ENCODE data around the gene DAAM1.

The DAAM1 gene

DNA sequence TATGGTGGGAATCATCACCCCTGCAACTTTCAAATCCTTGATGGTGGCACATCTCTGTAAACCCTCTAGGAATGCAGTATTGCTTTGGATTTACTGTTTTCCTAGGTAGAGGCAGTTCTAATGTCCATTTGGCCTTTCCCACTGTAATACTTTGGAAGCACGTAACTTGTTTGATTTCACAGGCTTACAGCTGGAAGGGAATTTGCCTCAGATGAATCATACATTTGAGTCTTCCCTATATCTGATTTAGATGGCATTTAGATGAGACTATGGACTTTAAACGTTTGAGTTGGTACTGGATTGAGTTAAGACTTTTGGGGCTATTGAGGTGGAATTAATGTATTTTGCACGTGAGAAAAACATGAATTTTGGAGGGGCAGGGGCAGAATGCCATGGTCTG is 35.9 kb downstream of the DAAM1 start:
- DNase-seq: no peak

DNA sequence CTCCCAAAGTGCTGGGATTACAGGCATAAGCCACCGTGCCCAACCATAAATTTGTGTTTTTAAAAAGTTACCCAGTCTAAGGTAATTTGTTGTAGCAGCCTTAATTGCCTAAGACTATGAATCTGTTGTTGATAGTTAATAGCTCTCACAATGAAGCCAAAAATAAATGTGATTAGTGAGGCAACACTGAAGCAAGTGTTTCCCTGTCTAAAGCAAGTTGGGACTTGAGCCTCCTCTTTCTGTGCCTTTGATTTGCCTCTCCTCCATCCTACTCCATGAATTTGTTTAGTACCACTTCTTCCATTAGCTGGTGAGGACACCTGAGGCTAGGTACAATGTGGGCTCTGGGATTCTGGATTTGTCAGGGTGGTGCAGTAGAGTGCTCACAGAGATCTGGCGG is 36.8 kb downstream of the DAAM1 start:
- no peak for DNase-seq

DNA sequence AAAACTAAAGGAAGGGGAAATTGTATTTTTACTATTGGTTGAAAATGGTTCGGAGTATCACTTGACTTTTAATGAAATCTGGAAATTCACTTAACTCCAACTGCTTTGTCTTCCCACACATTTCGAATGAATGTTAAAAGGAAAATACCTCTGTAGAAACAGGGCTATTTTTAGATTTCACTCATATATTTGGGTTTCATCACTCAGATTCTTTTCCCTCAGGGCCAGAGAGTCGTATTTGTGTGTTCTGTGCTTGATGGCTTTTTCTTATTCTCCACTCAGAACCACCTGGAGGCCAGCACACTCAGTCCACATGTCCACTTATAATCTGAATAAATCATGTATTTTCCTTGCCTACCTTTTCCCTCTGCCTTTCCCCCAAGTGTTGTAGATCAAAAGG is 40.0 kb downstream of the DAAM1 start:
- no peak for DNase-seq

DNA sequence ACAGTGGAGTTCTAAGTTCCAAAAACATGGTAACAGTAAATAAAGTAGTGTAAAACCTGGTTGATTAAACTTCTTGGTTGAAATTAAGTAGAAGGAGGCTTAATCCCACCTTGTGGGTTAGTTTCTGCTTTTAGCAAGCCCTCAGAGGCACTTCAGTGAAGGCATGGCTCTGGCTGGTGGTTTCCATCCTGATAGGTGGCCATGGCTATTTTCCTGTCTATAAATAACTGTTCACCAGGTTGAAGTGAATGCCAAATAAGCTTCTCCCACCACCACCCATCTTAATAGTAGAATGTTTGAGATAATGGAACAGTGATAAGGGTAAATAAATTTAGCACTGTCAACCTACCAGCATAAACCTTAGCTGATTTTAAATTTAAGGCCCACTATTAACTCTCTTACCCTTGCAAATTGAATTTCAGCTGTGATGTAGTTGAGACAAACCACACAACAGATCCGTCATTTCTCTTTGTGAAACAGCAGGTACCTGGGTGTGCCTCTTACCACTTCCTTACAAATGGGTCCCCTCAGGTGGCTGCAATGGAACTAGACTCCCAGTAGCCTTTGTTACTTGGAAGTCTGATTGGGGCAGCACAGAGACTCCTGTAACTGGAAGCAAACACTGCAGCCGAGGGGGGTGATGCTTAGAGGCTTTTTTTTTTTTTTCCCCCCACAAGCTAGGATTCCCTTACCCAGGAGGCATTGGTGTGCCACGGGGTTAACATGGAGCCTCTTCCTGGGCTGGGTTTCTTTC is 41.4 kb downstream of the DAAM1 start:
- DNase-seq: no peak

DNA sequence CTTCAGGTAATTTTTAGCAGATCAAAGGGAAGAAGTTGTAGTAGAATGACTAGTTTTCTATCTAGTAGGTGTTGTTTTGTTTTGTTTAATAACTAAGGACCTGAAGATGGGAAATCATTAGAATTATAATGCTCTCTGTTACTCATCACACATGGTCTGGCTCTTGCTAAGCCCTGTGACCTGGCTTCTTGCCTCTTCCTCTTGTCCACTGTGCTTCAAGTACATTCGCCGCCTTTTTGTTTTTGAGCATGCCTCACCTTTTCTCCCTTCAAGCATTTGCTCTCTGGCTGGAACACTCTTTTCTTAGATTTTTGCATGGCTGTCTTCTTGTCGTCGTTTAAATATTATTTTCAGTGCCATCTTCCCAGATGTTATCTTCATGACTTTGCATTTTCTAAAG is 47.7 kb downstream of the DAAM1 start:
- no peak for DNase-seq

DNA sequence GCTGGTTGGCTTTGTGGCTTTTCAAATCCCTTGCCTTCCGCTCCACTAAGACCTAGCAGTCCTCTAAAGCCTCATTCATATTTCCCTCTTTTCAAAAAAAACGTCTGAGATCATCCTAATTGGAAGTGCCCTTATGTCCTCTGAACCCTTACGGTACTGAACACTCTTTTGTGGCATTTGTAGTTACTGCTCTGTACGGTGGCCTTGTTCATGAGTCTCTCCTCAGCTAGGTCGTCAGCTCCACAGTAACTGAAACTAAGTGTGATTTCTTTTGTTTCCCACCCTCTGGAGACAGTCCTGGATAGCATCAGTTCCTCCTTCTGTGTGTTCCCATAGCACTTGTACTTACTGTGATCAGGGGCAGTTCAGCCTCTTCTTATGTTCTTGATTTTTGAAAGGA is 49.7 kb downstream of the DAAM1 start:
- no peak for DNase-seq

DNA sequence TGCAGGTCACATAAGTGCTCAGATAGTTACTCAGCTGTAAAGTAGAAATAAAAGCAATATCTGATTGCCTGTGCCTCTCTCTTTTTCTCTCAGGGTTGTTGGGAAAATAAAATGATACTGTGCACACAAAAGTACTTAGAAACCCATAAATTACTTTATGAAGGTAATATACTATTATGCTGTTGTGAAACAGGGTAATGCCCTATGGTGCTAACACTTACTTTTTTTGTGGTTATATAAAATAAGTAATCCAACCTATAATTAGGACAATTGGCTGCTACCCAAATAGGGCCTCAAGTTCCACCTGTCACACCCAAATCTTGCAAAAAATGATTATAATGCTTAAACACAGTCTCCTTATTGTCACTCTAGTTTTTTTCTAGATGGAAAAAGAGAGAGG is 50.6 kb downstream of the DAAM1 start:
- DNase-seq: no peak

DNA sequence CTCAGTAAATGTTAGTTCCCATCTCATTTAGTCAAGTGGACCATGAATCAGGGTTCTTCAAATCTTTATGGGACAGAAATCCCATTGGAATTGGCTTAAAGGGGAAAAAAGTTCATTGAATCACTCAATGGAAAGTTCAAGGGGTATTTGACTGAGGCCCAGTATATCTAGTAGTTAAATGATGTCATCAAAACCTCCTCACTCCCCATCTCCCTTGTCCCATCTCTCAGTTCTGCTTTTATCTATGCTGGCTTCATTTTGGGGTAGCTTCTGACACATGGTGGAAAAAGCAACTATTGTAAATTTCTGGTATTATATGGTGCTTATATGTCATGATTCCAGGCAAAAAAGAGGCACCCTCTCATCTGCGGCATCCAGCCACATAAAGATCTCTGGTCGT is 51.9 kb downstream of the DAAM1 start:
- no peak for DNase-seq

DNA sequence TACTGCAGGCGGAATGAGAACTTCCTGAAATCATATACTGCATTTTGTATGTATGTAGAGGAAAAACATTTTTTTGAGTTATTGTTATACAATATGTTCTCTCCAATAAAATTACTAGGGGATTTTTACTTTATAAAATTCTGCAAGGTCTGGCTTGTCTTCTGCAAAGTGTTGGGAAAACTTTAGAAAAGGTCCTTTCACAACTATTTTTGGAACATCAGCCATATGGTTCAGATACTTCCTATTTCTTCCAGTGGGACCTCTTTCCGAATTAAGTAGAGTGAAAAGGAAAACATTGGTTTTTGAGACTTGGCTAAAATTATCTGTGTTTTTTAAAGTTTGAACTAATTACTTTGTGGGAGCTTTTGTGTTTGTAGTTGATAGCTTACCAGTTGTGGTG is 52.7 kb downstream of the DAAM1 start:
- DNase-seq: peak; percentile 3 to 17

DNA sequence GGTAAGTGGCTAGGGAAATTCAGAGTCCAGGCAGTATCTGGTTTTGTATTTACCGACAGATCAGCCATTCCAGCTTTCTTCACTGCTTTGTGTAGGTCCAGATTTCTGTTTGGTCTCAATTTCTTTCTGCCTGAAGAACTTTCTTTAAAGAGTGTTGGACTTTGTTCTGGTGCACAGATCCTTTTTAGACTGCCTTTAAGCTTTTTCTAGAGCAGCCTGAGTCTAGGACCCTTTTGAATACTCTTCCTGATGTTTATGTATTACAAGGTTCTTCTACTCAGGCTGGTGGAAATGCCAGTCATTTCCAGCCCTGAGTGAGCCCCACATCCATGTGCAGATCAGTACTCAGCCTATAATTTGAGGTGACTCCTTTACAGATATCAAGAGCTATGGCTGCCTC is 54.7 kb downstream of the DAAM1 start:
- no peak for DNase-seq

DNA sequence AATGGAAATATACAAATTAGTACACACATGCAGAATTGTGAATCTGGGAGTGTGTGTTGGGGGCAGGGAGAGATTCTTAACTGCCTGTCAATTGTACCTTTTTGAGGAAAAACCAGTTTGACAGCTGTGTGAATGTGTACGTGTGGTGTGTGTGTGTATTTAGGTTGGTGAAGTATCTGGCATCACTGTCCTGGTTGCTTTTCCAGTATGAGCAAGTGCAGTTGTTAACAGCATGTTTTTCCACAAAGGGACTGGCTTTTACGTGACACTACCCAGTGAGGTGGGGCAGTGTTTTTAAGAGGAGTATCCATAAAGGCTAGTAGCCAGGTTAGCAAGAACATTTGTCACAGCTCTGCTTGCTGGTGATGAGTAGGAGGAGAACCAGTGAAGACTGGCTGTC is 56.1 kb downstream of the DAAM1 start:
- no peak for DNase-seq

DNA sequence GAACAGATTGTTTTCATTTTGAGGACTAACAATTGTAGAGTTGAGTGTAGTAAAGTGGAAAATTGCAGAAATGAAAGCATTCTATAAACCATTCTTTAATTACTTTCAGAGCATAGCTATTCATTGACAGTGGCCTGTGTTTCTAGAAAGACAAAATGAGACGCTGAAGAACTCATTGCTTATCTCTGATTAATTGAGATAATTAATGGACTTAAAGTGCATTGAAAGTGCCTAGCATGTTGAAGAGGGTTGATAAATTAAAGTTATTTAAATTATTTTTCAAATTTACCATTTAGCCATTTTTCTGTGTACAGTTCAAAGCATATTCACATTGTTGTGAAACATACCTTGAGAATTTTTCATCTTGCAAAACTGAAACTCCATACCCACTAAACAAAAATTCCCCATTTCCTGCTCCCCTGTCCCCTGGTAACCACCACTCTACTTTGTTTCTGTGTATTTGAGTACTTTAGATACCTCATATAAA is 57.4 kb downstream of the DAAM1 start:
- no peak for DNase-seq

DNA sequence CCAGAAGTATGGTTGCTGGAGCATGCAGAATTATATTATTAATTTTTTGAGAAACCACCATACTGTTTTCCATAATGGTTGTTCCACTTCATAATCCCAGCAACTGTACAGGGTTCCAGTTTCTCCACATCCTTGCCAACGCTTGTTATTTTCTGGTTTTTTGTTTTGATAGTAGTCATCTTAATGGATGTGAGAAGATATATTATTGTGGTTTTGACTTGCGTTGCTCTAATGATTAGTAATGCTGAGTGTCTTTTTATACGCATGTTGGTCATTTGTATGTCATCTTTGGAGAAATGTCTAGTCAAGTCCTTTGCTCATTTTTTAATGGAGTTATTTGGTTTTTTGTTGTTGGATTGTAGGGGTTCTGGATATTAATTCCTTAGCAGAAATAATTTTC is 58.1 kb downstream of the DAAM1 start:
- DNase-seq: no peak

DNA sequence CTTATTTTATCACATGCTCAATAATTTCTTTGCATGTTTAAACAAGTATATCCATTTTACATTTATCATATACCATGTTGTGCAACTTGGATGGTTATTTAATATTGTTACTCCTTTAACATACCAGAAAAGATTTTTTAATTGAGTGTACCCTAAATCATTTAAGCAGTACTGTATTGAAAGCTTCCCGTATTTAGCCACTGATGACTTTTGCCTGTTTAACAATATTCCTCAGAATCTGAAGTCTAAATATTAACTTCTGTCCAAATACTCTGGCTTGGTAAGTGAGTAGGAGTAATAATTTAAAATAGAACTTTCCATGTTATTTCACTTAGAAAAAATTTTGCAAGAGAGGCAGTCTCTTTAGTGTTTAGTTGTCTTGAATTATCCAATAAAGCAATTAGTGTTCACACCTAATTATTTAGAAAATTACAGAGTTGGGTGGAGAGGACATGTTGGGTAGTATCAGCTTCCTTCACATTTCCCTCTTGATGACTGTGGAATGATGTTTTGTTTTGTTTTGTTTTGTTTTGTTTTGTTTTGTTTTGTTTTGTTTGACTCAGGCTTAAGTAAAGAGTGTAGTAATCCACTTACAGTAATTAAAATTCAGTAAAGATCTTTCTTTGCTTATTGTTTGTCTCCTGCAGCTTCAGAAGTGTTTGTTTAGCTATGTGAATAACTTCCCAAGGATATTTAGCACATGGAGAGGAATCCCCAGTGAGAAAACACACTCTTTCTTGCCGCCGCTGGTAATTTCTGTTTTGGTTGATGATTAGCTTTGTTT is 59.5 kb downstream of the DAAM1 start:
- DNase-seq: no peak

DNA sequence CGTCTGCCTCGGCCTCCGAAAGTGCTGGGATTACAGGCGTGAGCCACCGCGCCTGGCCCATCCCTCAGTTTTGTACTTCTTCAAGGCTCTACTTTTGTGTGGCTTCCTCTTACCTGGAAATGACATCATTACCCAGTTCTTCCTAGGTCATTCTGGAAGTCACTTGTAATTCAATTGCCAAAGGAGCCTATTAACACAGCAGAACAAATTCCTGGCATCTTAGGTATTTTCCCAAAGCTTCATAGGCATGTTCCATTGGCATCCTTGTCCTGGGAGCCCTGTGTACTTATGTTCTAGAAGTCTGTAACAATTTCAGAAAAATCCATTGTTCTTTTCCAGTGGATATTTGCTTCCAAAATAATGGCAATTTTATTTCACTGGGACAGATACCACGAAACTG is 60.6 kb downstream of the DAAM1 start:
- no peak for DNase-seq

DNA sequence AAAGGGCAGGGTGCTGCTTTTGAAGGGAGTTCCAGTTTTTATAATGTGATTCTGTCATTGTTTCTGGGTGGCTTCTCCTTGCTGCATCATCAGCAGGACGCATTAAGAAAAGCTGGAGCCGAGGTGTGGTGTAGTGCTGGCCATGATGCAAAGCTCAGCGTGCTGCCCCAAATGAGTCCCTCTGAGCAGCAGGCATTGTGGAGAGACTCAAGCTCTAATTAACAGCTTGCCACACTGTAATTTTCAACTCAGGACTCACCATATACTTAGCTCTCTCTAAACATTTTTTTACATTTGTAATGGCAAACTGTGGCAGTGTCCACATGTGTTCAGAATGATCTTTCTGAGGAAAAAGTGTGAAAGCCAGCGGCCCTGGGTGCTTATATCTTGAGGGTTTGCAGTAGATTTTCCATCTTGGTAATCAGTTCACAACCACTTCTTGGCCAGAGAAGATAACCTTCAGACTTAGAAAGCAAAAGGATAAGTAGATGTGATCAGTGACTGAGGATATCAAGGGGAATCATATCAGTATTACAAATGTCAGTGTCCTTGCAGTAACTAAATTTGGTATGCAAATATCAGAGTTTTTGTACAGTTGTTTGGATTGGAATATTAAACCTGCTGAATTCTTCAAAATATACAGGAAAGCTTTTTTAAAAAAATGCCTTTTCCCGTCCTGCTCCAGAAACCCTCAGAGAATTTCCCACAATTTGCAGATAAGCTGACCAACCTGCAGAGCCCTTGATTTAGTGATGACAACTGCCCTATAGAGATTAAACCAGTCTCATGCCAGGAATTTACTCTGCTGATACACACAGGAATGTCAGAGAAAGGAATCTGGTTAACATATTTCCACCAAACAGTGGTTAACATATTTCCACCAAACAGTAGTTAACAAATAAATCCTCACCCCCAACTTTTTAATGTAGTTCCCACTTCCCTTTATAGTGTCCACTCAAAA is 63.6 kb downstream of the DAAM1 start:
- no peak for DNase-seq

DNA sequence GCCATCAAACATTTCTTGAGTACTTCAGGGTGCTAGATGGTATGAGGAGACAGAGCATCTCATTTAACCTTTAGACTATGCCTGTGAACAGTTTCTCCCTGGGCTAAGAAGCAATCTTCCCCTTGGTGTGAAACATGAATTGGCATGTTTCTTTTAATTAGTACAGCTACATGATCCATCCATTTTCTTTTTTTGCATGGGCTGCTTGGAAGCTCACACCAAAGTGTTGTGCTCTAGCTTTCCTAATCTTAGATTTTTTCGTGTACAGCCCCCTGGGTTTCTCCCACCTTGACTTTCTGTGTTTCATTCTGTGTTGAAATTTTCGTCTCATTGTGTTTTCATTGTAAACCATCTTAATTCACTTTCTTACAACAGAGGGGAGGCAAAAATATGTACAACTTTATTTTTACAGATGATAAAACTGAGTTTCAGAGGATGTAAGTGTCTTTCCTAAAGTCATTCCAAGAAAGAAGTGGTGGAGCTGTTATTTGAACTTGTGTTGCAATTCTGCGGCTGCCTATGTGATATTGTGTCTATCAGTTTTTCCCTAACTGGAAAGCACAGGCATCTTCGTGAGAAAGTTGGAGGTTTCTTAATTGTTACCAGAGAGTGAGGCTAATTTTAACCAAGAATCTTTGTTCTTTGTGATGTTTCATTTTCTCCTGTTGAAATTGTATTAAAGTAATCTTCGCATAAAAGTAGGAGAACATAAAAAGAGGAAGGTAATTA is 64.5 kb downstream of the DAAM1 start:
- no peak for DNase-seq

DNA sequence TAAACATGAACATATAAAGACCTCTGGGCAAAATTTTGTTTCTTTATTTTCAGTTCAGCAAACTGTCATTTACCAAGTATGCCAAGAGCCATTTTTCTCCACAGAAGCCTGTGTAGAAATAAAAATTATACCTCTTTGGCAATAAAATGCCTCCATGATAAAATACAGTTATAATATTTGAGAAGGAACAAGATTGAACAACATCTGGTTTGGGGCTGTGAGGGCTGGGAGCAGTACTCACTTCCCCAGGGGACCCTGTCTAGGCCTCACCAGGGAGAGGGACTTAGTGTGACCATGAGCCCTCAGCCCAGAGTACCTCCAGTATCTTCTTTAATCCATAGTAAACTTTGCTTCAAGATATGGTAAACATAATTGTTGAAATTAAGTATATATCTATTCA is 65.1 kb downstream of the DAAM1 start:
- no peak for DNase-seq

DNA sequence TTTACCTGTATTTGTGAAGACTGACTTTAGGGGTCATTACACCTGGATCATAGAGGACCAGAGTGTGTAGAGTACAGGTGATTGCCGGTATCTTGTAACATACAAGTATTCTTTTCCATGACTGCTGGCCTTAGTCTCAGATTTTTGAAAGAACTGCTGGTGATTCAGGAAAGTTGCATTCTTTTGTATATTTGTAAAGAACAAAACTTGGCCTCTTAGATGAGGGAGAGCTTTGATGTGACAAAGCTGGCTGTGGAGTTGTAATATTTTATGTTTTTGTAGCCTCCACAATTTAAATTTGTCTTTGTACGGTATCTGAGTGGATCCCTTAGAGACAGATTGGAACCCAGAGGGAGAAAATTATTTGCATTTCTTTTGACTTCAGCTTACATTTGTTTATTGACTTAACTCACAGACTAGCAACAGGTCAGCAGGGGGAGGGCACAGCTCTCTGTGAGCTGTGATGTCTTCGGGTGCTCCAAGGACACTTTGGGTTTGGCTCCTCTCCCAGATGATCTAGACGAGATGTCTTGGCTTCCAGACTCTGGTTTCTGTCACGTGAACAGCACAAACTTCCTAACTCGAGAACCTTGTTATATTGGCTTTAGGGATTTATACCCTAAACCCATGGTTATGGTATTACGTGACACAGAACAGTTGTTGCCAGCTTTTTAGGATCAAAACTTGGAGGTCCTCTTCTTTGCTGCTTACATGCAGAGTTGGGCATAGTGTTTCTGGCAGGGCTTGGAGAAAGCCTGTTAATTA is 65.9 kb downstream of the DAAM1 start:
- DNase-seq: no peak

DNA sequence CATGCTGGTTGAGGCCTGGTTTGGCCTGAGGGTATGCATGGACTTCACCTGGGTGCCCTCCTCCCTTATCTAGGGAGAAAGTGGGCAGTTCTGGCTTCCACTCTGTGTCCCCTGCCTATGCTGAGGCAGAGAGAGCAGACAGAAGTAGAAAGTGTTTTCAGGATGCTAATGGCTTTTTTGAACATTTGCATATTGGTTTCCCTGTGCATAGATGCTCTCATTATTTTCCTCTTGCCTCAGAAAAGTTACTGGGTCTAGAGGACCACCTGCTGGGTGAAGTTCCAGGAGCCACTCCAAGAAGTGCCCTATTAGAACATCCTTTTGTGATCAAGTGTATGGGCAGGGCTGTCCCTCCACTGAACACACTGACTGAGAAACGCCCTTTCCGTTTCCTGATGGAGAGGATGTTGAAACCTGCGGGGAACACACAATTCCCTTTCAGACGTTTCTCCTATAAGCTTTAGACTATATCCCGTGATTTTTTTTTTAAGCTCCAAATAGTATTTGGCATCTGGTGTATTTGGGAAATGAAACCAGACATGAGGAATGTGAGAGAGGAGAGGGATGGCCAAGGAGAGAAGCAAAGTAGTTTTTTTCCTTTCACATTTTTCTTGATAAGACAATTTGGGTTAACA is 66.6 kb downstream of the DAAM1 start:
- DNase-seq: peak; percentile 1 to 20

DNA sequence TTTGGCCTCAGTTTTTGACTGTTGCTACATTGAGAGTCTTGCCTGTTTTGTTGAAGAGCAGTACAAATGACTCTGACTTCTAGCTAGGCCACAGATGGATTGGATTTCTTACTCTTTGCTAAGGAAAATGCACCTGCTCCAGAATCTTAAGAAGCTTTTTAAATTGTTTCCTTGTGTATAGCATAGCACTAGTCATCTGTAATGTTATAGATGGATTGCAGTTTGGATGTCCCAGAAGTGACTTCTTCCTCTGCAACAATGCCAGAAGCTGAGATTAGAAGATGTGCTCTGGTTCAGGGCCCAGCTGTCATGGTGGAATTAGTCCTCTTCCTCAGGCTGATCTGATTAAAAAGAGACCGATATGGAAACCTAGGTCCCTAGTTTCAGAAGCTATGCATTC is 67.9 kb downstream of the DAAM1 start:
- no peak for DNase-seq
